HEK293 (cell line): ENCODE measurements around the gene USP37.
A peak's percentile ranks its signal among the peaks of the same experiment; 100 is the strongest.

Experiments used
- CTCF ChIA-PET: fragments of 350-600 bp; formaldehyde crosslinking; extraction: SDS; loops from one replicate; lab custom pipeline; 2021; ENCODE audit warnings: antibody characterized with exemption; lab: Yijun Ruan, JAX
- POLR2A ChIA-PET: fragments of 300-600 bp; formaldehyde crosslinking; extraction: SDS; loops from one replicate; lab custom pipeline; 2020; ENCODE audit warnings: antibody characterized with exemption, inconsistent platforms; lab: Yijun Ruan, JAX
- H3K27ac ChIP-seq: fragments of 200-500 bp; sonication (Bioruptor generic); 2 replicates; pipeline ENCODE4 v1.5.1; 2014; ENCODE audit warnings: low read depth, low read length, control low read depth, inconsistent platforms; ENCODE audit errors: extremely low read depth
- H3K36me3 ChIP-seq, 2 experiments: fragments of 200-500 bp in 1 of 2; sonication (Bioruptor generic) in 1 of 2; 1 replicate in 1 of 2; 2 replicates in 1 of 2; pipeline ENCODE4 v1.5.1; 2014 to 2017; ENCODE audit warnings: inconsistent platforms in 2 of 2, low read length in 2 of 2; ENCODE audit not compliant: control insufficient read depth in 2 of 2, insufficient read depth in 1 of 2
- H3K4me1 ChIP-seq: fragments of 200-500 bp; sonication (Bioruptor generic); 2 replicates; pipeline ENCODE4 v1.5.1; 2014; ENCODE audit warnings: mild to moderate bottlenecking, low read length, inconsistent platforms; ENCODE audit not compliant: control insufficient read depth, insufficient read depth
- H3K4me3 ChIP-seq: 2 replicates; pipeline ENCODE4 v1.5.1; 2011; ENCODE audit warnings: low read depth, mild to moderate bottlenecking, control low read depth, low read length, moderate library complexity
- H3K9me3 ChIP-seq: fragments of 200-500 bp; sonication (Bioruptor generic); 2 replicates; pipeline ENCODE4 v1.5.1; 2014; ENCODE audit warnings: low read depth, low read length, inconsistent platforms; ENCODE audit not compliant: control insufficient read depth, insufficient read depth
- EGR2 ChIP-seq: fragments of 450-650 bp; formaldehyde crosslinking; IDR thresholded peaks from 2 replicates; pipeline ENCODE4 v1.5.1; 2016; ENCODE audit warnings: low read depth, missing biosample characterization, missing genetic modification characterization
- PRDM1 ChIP-seq: fragments of 450-650 bp; formaldehyde crosslinking; IDR thresholded peaks from 2 replicates; pipeline ENCODE4; 2016; ENCODE audit warnings: missing biosample characterization, missing genetic modification characterization
- ZBTB17 ChIP-seq: fragments of 450-650 bp; formaldehyde crosslinking; IDR thresholded peaks from 2 replicates; pipeline ENCODE4 v1.5.1; 2016; ENCODE audit warnings: missing biosample characterization, missing genetic modification characterization
- ZBTB20 ChIP-seq: fragments of 450-650 bp; formaldehyde crosslinking; IDR thresholded peaks from 2 replicates; pipeline ENCODE4 v1.5.1; 2016; ENCODE audit warnings: missing biosample characterization, missing genetic modification characterization
- ZIC2 ChIP-seq: fragments of 450-650 bp; formaldehyde crosslinking; IDR thresholded peaks from 2 replicates; pipeline ENCODE4 v1.5.1; 2016; ENCODE audit warnings: missing biosample characterization, missing genetic modification characterization
- ZNF140 ChIP-seq: fragments of 450-650 bp; formaldehyde crosslinking; IDR thresholded peaks from 2 replicates; pipeline ENCODE4 v1.5.1; 2016; ENCODE audit warnings: missing biosample characterization, missing genetic modification characterization
- ZNF184 ChIP-seq: fragments of 450-650 bp; IDR thresholded peaks from 2 replicates; pipeline ENCODE4 v1.5.1; 2018; ENCODE audit warnings: missing biosample characterization, mild to moderate bottlenecking, missing genetic modification characterization
- ZNF239 ChIP-seq: fragments of 450-650 bp; formaldehyde crosslinking; IDR thresholded peaks from 2 replicates; pipeline ENCODE4 v1.5.1; 2016; ENCODE audit warnings: missing biosample characterization, missing genetic modification characterization
- ZNF292 ChIP-seq: fragments of 450-650 bp; formaldehyde crosslinking; IDR thresholded peaks from 2 replicates; pipeline ENCODE4 v1.5.1; 2016; ENCODE audit warnings: low read depth, missing biosample characterization, missing genetic modification characterization, borderline replicate concordance
- ZNF366 ChIP-seq: fragments of 450-650 bp; formaldehyde crosslinking; conservative IDR thresholded peaks from 2 replicates; pipeline ENCODE4 v1.5.1; 2016; ENCODE audit warnings: missing biosample characterization, missing genetic modification characterization
- ZNF433 ChIP-seq: fragments of 450-650 bp; formaldehyde crosslinking; IDR thresholded peaks from 2 replicates; pipeline ENCODE4 v1.5.1; 2016; ENCODE audit warnings: missing biosample characterization, missing genetic modification characterization, low read depth
- ZNF48 ChIP-seq: fragments of 450-650 bp; formaldehyde crosslinking; IDR thresholded peaks from 2 replicates; pipeline ENCODE4 v1.5.1; 2016; ENCODE audit warnings: missing biosample characterization, missing genetic modification characterization
- ZNF521 ChIP-seq: fragments of 450-650 bp; formaldehyde crosslinking; IDR thresholded peaks from 2 replicates; pipeline ENCODE4 v1.5.1; 2017; ENCODE audit warnings: missing biosample characterization, mild to moderate bottlenecking, missing genetic modification characterization
- ZNF549 ChIP-seq: fragments of 450-650 bp; IDR thresholded peaks from 2 replicates; pipeline ENCODE4 v1.5.1; 2018; ENCODE audit warnings: missing biosample characterization, missing genetic modification characterization, mild to moderate bottlenecking, inconsistent platforms, moderate library complexity
- ZNF610 ChIP-seq: fragments of 450-650 bp; formaldehyde crosslinking; IDR thresholded peaks from 2 replicates; pipeline ENCODE4 v1.5.1; 2016; ENCODE audit warnings: missing biosample characterization, missing genetic modification characterization, borderline replicate concordance
- ZNF621 ChIP-seq: fragments of 450-650 bp; formaldehyde crosslinking; IDR thresholded peaks from 2 replicates; pipeline ENCODE4 v1.5.1; 2017; ENCODE audit warnings: missing biosample characterization, missing genetic modification characterization
- ZNF658 ChIP-seq: fragments of 450-650 bp; formaldehyde crosslinking; IDR thresholded peaks from 2 replicates; pipeline ENCODE4; 2016; ENCODE audit warnings: missing biosample characterization, missing genetic modification characterization
- ZNF747 ChIP-seq: fragments of 450-650 bp; formaldehyde crosslinking; IDR thresholded peaks from 2 replicates; pipeline ENCODE4 v1.5.1; 2016; ENCODE audit warnings: missing biosample characterization, missing genetic modification characterization
- ZNF768 ChIP-seq: fragments of 450-650 bp; formaldehyde crosslinking; IDR thresholded peaks from 2 replicates; pipeline ENCODE4 v1.5.1; 2018; ENCODE audit warnings: missing biosample characterization, mild to moderate bottlenecking, missing genetic modification characterization
- TF ChIP-seq, protein P1 (sequence below): fragments of 450-650 bp; formaldehyde crosslinking; conservative IDR thresholded peaks from 2 replicates; pipeline ENCODE4 v1.5.1; 2016; ENCODE audit warnings: low read depth, missing biosample characterization, missing genetic modification characterization
- TF ChIP-seq, protein P2 (sequence below): fragments of 450-650 bp; formaldehyde crosslinking; optimal IDR thresholded peaks from 2 replicates; pipeline ENCODE3; 2016; ENCODE audit warnings: missing biosample characterization, mild to moderate bottlenecking, missing genetic modification characterization
- TF ChIP-seq, protein P3 (sequence below): fragments of 450-650 bp; formaldehyde crosslinking; IDR thresholded peaks from 2 replicates; pipeline ENCODE4 v1.5.1; 2016; ENCODE audit warnings: missing biosample characterization, missing genetic modification characterization

USP37 gene

DNA sequence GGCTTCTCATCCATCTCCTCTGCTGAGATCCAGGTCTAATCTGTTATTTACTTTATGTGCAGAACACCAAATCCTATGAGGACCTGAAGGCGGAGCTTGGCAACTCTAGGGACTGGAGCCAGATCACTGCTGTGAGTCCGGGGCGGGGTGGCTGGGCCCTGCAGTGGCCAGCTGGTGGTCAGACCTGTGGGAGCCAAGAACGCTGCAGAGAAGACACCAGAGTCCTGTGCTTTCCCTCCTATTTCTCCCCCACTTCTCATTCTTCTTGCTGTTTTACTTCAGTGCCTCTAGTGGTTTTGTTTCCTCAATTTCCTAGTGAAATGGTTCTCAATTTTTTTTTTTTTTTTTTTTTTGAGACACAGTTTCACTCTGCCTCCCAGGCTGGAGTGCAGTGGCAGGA, 129.6 kb downstream of the USP37 start:
- no peak overlapping the region for H3K4me3 ChIP-seq
- ChIA-PET POLR2A (no interaction called here), CTCF (no interaction called here)
- H3K9me3 ChIP-seq: no peaks in the 10 kb centered on the region
- peak; percentile 87 for TF ChIP-seq ZIC2
- no peak for TF ChIP-seq ZNF292 (tag by site-specific recombination)
- no peaks in the 10 kb centered on the region for H3K36me3 ChIP-seq
- H3K4me1 ChIP-seq: no peaks in the 10 kb centered on the region
- H3K27ac ChIP-seq: no peak overlapping the region

DNA sequence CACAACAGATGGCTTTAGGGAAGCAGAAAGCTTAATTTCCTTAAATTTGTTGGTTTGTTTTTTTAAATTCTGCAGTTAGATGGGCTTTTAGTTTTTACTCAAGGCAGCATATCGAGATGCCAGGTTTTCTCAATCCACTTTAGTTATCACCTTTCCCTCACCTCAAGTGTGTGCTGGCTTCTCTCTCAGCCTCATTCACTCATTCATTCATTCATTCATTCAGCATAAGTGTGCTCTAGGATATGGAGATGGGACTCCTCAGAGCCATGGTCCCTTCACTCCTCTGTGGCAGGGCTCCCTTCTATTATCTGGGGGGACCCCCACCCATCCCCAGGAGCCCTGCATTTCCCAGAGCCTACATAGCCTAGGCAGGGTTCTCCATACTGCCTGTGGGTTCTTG, 130.2 kb downstream of the USP37 start:
- CTCF ChIA-PET: no interaction called here
- no peak overlapping the region for H3K4me3 ChIP-seq
- H3K27ac ChIP-seq: no peak overlapping the region
- no peak for TF ChIP-seq ZNF184 (tag by site-specific recombination)
- no peak for TF ChIP-seq ZNF747 (tag by site-specific recombination)
- no peak for TF ChIP-seq ZNF621 (tag by site-specific recombination)
- TF ChIP-seq, protein P1, sequence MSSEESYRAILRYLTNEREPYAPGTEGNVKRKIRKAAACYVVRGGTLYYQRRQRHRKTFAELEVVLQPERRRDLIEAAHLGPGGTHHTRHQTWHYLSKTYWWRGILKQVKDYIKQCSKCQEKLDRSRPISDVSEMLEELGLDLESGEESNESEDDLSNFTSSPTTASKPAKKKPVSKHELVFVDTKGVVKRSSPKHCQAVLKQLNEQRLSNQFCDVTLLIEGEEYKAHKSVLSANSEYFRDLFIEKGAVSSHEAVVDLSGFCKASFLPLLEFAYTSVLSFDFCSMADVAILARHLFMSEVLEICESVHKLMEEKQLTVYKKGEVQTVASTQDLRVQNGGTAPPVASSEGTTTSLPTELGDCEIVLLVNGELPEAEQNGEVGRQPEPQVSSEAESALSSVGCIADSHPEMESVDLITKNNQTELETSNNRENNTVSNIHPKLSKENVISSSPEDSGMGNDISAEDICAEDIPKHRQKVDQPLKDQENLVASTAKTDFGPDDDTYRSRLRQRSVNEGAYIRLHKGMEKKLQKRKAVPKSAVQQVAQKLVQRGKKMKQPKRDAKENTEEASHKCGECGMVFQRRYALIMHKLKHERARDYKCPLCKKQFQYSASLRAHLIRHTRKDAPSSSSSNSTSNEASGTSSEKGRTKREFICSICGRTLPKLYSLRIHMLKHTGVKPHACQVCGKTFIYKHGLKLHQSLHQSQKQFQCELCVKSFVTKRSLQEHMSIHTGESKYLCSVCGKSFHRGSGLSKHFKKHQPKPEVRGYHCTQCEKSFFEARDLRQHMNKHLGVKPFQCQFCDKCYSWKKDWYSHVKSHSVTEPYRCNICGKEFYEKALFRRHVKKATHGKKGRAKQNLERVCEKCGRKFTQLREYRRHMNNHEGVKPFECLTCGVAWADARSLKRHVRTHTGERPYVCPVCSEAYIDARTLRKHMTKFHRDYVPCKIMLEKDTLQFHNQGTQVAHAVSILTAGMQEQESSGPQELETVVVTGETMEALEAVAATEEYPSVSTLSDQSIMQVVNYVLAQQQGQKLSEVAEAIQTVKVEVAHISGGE (tag by site-specific recombination): no peak
- TF ChIP-seq ZNF48 (tag by site-specific recombination): no peak
- TF ChIP-seq ZNF549 (tag by site-specific recombination): no peak
- TF ChIP-seq ZNF366 (tag by site-specific recombination): no peak
- TF ChIP-seq ZBTB17: no peak
- TF ChIP-seq ZNF521 (tag by site-specific recombination): no peak
- TF ChIP-seq, protein P2, sequence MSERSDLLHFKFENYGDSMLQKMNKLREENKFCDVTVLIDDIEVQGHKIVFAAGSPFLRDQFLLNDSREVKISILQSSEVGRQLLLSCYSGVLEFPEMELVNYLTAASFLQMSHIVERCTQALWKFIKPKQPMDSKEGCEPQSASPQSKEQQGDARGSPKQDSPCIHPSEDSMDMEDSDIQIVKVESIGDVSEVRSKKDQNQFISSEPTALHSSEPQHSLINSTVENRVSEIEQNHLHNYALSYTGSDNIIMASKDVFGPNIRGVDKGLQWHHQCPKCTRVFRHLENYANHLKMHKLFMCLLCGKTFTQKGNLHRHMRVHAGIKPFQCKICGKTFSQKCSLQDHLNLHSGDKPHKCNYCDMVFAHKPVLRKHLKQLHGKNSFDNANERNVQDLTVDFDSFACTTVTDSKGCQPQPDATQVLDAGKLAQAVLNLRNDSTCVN (tag by site-specific recombination): no peak
- TF ChIP-seq ZNF610 (tag by site-specific recombination): no peak
- TF ChIP-seq, protein P3, sequence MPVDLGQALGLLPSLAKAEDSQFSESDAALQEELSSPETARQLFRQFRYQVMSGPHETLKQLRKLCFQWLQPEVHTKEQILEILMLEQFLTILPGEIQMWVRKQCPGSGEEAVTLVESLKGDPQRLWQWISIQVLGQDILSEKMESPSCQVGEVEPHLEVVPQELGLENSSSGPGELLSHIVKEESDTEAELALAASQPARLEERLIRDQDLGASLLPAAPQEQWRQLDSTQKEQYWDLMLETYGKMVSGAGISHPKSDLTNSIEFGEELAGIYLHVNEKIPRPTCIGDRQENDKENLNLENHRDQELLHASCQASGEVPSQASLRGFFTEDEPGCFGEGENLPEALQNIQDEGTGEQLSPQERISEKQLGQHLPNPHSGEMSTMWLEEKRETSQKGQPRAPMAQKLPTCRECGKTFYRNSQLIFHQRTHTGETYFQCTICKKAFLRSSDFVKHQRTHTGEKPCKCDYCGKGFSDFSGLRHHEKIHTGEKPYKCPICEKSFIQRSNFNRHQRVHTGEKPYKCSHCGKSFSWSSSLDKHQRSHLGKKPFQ (tag by site-specific recombination): no peak
- no peak for TF ChIP-seq ZNF433
- no peak for TF ChIP-seq ZNF768
- TF ChIP-seq ZNF658 (tag by site-specific recombination): no peak
- TF ChIP-seq ZNF239 (tag by site-specific recombination): no peak
- TF ChIP-seq PRDM1: no peak
- no peak for TF ChIP-seq EGR2 (tag by site-specific recombination)
- TF ChIP-seq ZNF140: no peak
- TF ChIP-seq ZBTB20 (tag by site-specific recombination): no peak
- H3K36me3 ChIP-seq: no peaks in the 10 kb centered on the region
- POLR2A ChIA-PET: no interaction called here
- no peaks in the 10 kb centered on the region for H3K4me1 ChIP-seq
- H3K9me3 ChIP-seq: no peaks in the 10 kb centered on the region
